HCT116 (cell line): Measurements from ENCODE around the gene FN3K. TPM values are rescaled to one million over a fixed set of nuclear protein-coding genes. Genes with fewer than 3 reads are reported as not detected.

Experiments
- ATAC-seq: fragments of 200-7000 bp; cut with Tn5 transposase; 2 replicates; pipeline ENCODE4 v1.9.1; 2020; ENCODE audit warnings: mild to moderate bottlenecking, moderate library complexity
- BruUV-seq: library from RNA; stranded (reverse); fragments of 400-500 nt; replicated peaks from 2 replicates; lab custom pipeline; 2021; lab: Mats Ljungman, UMichigan
- CTCF ChIA-PET: fragments of 300-600 bp; sonication (Branson Sonifier 250); formaldehyde crosslinking; loops from one replicate; lab custom pipeline; 2021; ENCODE audit warnings: antibody characterized with exemption; lab: Charles Lee
- POLR2A ChIA-PET: fragments of 300-600, 350-600 bp; sonication (Branson Sonifier 250); formaldehyde crosslinking; loops from one replicate; lab custom pipeline; 2021; ENCODE audit warnings: antibody characterized with exemption; lab: Charles Lee
- RAD21 ChIA-PET, 2 experiments: fragments of 300-600 bp; sonication (Branson Sonifier 250); formaldehyde crosslinking; loops; one replicate each; lab custom pipeline; 2023; ENCODE audit warnings: low total read pairs in 2 of 2; ENCODE audit not compliant: uncharacterized antibody in 2 of 2, unreplicated experiment in 2 of 2, low non-redundant PET in 1 of 2; lab: Charles Lee
- DNase-seq: peaks from one replicate; pipeline ENCODE4 v3.0.0-alpha.2; 2010; ENCODE audit warnings: low read depth, low spot score
- H2AFZ ChIP-seq: fragments of 200-600 bp; shearing (Covaris generic), sonication (generic); 2 replicates; pipeline ENCODE4 v1.6.1; 2017; ENCODE audit warnings: low read depth, mixed run types, mixed read lengths, antibody characterized with exemption, low read length; ENCODE audit not compliant: poor library complexity, severe bottlenecking
- H3K27ac ChIP-seq: 2 replicates; pipeline ENCODE4 v1.5.1; 2012; ENCODE audit warnings: low read depth, low read length
- H3K27me3 ChIP-seq: fragments of 200-600 bp; sonication (generic); 2 replicates; pipeline ENCODE4 v1.6.1; 2016; ENCODE audit warnings: mixed run types, low read length, mixed read lengths; ENCODE audit not compliant: insufficient read depth
- H3K36me3 ChIP-seq, 2 experiments: fragments of 200-500 bp in 1 of 2; fragments of 200-600 bp in 1 of 2; sonication (Bioruptor generic) in 1 of 2; sonication (generic) in 1 of 2; 2 replicates each; pipeline versions ENCODE4 v1.5.1 to v1.6.1; 2014 to 2016; ENCODE audit warnings: low read length in 2 of 2, inconsistent platforms in 1 of 2, mixed read lengths in 1 of 2, mixed run types in 1 of 2; ENCODE audit not compliant: insufficient read depth in 2 of 2, control insufficient read depth in 1 of 2
- H3K4me1 ChIP-seq, 2 experiments: fragments of 200-600 bp in 1 of 2; sonication (generic) in 1 of 2; 2 replicates each; pipeline versions ENCODE4 v1.5.1 to v1.6.1; 2012 to 2017; ENCODE audit warnings: low read length in 2 of 2, inconsistent platforms in 1 of 2, mild to moderate bottlenecking in 1 of 2, mixed read lengths in 1 of 2, mixed run types in 1 of 2, moderate library complexity in 1 of 2; ENCODE audit not compliant: insufficient read depth in 2 of 2, control insufficient read depth in 1 of 2
- H3K4me2 ChIP-seq: fragments of 200-600 bp; sonication (generic); 2 replicates; pipeline ENCODE4 v1.6.1; 2017; ENCODE audit warnings: mixed run types, low read length, mixed read lengths
- H3K4me3 ChIP-seq, 2 experiments: fragments of 200-600 bp in 1 of 2; sonication (generic) in 1 of 2; replicated peaks in 1 of 2; 2 replicates each; pipeline ENCODE4 v1.5.1; 2011 to 2016; ENCODE audit warnings: low read length in 2 of 2, control low read depth in 1 of 2, low read depth in 1 of 2, mild to moderate bottlenecking in 1 of 2, mixed read lengths in 1 of 2, mixed run types in 1 of 2
- H3K79me2 ChIP-seq: fragments of 200-600 bp; sonication (generic); 2 replicates; pipeline ENCODE4 v1.6.1; 2017; ENCODE audit warnings: mild to moderate bottlenecking, mixed run types, low read length, moderate library complexity, mixed read lengths; ENCODE audit not compliant: insufficient read depth
- H3K9ac ChIP-seq: fragments of 200-600 bp; sonication (generic); 2 replicates; pipeline ENCODE4 v1.6.1; 2016; ENCODE audit warnings: low read length, mixed read lengths
- H3K9me2 ChIP-seq: fragments of 200-600 bp; sonication (generic), shearing (Covaris generic); 2 replicates; pipeline ENCODE4 v1.6.1; 2017; ENCODE audit warnings: mixed run types, mild to moderate bottlenecking, moderate library complexity; ENCODE audit not compliant: insufficient read depth
- H3K9me3 ChIP-seq, 2 experiments: fragments of 200-500 bp in 1 of 2; fragments of 200-600 bp in 1 of 2; sonication (Bioruptor generic) in 1 of 2; sonication (generic) in 1 of 2; 2 replicates each; pipeline ENCODE4 v1.6.1; 2014 to 2017; ENCODE audit warnings: low read length in 2 of 2, mixed read lengths in 2 of 2, inconsistent platforms in 1 of 2, low read depth in 1 of 2, mild to moderate bottlenecking in 1 of 2, mixed run types in 1 of 2, moderate library complexity in 1 of 2; ENCODE audit not compliant: control insufficient read depth in 1 of 2, insufficient read depth in 1 of 2
- H4K20me1 ChIP-seq: fragments of 200-600 bp; sonication (generic), shearing (Covaris generic); 2 replicates; pipeline ENCODE4 v1.6.1; 2017; ENCODE audit warnings: mixed run types, mild to moderate bottlenecking, moderate library complexity; ENCODE audit not compliant: insufficient read depth
- CBX3 ChIP-seq: IDR thresholded peaks from 2 replicates; pipeline ENCODE4 v1.6.1; 2012; ENCODE audit warnings: low read depth
- EGR1 ChIP-seq: IDR thresholded peaks from 2 replicates; pipeline ENCODE4 v1.6.1; 2012; ENCODE audit warnings: low read depth
- ELF1 ChIP-seq: IDR thresholded peaks from 2 replicates; pipeline ENCODE4 v1.6.1; 2012; ENCODE audit warnings: low read depth, borderline replicate concordance
- EZH2 ChIP-seq: fragments of 200-600 bp; sonication (generic); IDR thresholded peaks from 2 replicates; pipeline ENCODE4 v1.6.1; 2017; ENCODE audit warnings: antibody characterized with exemption, mixed run types
- EZH2phosphoT487 ChIP-seq: fragments of 200-600 bp; IDR thresholded peaks from 2 replicates; pipeline ENCODE4 v1.6.1; 2018; ENCODE audit warnings: antibody characterized with exemption, borderline replicate concordance
- JUND ChIP-seq: IDR thresholded peaks from 2 replicates; pipeline ENCODE4 v1.6.1; 2012
- MAX ChIP-seq: IDR thresholded peaks from 2 replicates; pipeline ENCODE4 v1.6.1; 2012
- RAD21 ChIP-seq: IDR thresholded peaks from 2 replicates; pipeline ENCODE4 v1.6.1; 2012; ENCODE audit warnings: low read depth, mild to moderate bottlenecking
- REST ChIP-seq: IDR thresholded peaks from 2 replicates; pipeline ENCODE4 v1.6.1; 2012; ENCODE audit warnings: low read depth
- SIN3A ChIP-seq: IDR thresholded peaks from 2 replicates; pipeline ENCODE4 v1.6.1; 2012; ENCODE audit warnings: low read depth
- SP1 ChIP-seq: IDR thresholded peaks from 2 replicates; pipeline ENCODE4 v1.6.1; 2012; ENCODE audit warnings: low read depth
- TCF7L2 ChIP-seq: IDR thresholded peaks from 2 replicates; pipeline ENCODE4 v1.7.0; 2011; ENCODE audit warnings: borderline replicate concordance, inconsistent platforms; ENCODE audit not compliant: insufficient read depth, insufficient read length; ENCODE audit errors: extremely low read depth
- YY1 ChIP-seq: IDR thresholded peaks from 2 replicates; pipeline ENCODE4 v1.6.1; 2011; ENCODE audit warnings: low read length, low read depth, moderate library complexity, mild to moderate bottlenecking; ENCODE audit not compliant: insufficient replicate concordance; ENCODE audit errors: extremely low read depth
- ZBTB33 ChIP-seq: IDR thresholded peaks from 2 replicates; pipeline ENCODE4 v1.6.1; 2011; ENCODE audit warnings: mild to moderate bottlenecking, low read length, moderate library complexity; ENCODE audit not compliant: insufficient replicate concordance; ENCODE audit errors: extremely low read depth
- ZFX ChIP-seq: fragments of 450-650 bp; IDR thresholded peaks from 2 replicates; pipeline ENCODE4 v1.6.1; 2017
- ZNF274 ChIP-seq: fragments of 200-500 bp; sonication (Bioruptor generic); IDR thresholded peaks from 2 replicates; pipeline ENCODE4 v1.6.1; 2014; ENCODE audit warnings: mild to moderate bottlenecking, low read depth, low read length, inconsistent platforms
- intact Hi-C: fragments of 100-400 bp; cut with micrococcal nuclease; formaldehyde crosslinking; loops from 2 replicates; pipeline ENCODE4 v1.10.0; 2022
- total RNA-seq: library from RNA; stranded (reverse); gene quantifications from one replicate; pipeline ENCODE4 v1.2.1, GENCODE V29; 2021; ENCODE audit not compliant: unreplicated experiment

The FN3K gene
- total RNA-seq, 1 experiment from 2014 or later, result 9.9 TPM

GRCh38 chr17:82694647-82695046, 40.8 kb upstream of the FN3K start:
- TSS peak; percentile 41 for BruUV-seq
- Histone ChIP-seq H3K4me1 (peaks cover 7 to 11% of the 10 kb centered on the region in 2 experiments; a peak in 2 of 4 replicates), H3K27ac (no peak overlapping the region), H3K4me3 (no peak overlapping the region), H3K36me3 (no peaks in the 10 kb centered on the region), H3K4me2 (no peak overlapping the region), H3K79me2 (no peaks in the 10 kb centered on the region), H4K20me1 (no peaks in the 10 kb centered on the region), H3K9me3 (peaks cover 16 to 24% of the 10 kb centered on the region in 2 experiments; a peak in 3 of 4 replicates), H3K9me2 (no peaks in the 10 kb centered on the region), H3K27me3 (no peaks in the 10 kb centered on the region), H3K9ac (no peak overlapping the region), H2AFZ (no peak overlapping the region)
- CTCF ChIA-PET, result no interaction called here
- TF ChIP-seq YY1, result no peak
- TF ChIP-seq MAX, result no peak
- no peak for TF ChIP-seq JUND
- no peak for TF ChIP-seq ZNF274
- DNase-seq, result no peak
- ATAC-seq, result no peak
- intact Hi-C loops, result no loop called here
- RAD21 ChIA-PET, result no interaction called here
- POLR2A ChIA-PET, result no interaction called here

GRCh38 chr17:82696259-82696658, 39.2 kb upstream of the FN3K start:
- Histone ChIP-seq H3K9me3 (peaks cover 16 to 24% of the 10 kb centered on the region in 2 experiments; a peak in 3 of 4 replicates), H3K36me3 (no peaks in the 10 kb centered on the region), H2AFZ (no peak overlapping the region), H3K27me3 (no peaks in the 10 kb centered on the region), H3K4me1 (peaks cover 7 to 11% of the 10 kb centered on the region in 2 experiments; a peak in 2 of 4 replicates), H3K4me2 (no peak overlapping the region), H3K4me3 (no peak overlapping the region), H3K9me2 (no peaks in the 10 kb centered on the region), H4K20me1 (no peaks in the 10 kb centered on the region), H3K79me2 (no peaks in the 10 kb centered on the region), H3K9ac (no peak overlapping the region), H3K27ac (no peak overlapping the region)
- intact Hi-C loops, result no loop called here
- CTCF ChIA-PET, result no interaction called here
- POLR2A ChIA-PET, result no interaction called here
- RAD21 ChIA-PET, result no interaction called here
- DNase-seq, result no peak
- no TSS peak for BruUV-seq
- ATAC-seq, result no peak
- TF ChIP-seq TCF7L2 (no peak), EZH2 (no peak), ZBTB33 (no peak), SIN3A (no peak), EZH2phosphoT487 (no peak), RAD21 (no peak), SP1 (no peak), EGR1 (no peak), CBX3 (no peak), MAX (no peak), REST (no peak), ELF1 (no peak), ZFX (no peak)
